D341Med (cell line): ENCODE results near the gene CAP1.
"Not testable (repeated sequence)": the region's sequence is repeated elsewhere in the genome, so short reads cannot be mapped to it uniquely, and the experiment has no call there.

ENCODE experiments used
- DNase-seq: peaks from one replicate; pipeline ENCODE4 v3.0.0; 2012; ENCODE audit warnings: low spot score

Gene CAP1

GRCh38 chr1:40030528-40031135 is 9.9 kb upstream of the CAP1 start:
- DNase-seq = no peak

GRCh38 chr1:40032240-40032891 is 8.2 kb upstream of the CAP1 start:
- peak; percentile 57 for DNase-seq

GRCh38 chr1:40034869-40035268 is 5.7 kb upstream of the CAP1 start:
- no peak for DNase-seq

DNA sequence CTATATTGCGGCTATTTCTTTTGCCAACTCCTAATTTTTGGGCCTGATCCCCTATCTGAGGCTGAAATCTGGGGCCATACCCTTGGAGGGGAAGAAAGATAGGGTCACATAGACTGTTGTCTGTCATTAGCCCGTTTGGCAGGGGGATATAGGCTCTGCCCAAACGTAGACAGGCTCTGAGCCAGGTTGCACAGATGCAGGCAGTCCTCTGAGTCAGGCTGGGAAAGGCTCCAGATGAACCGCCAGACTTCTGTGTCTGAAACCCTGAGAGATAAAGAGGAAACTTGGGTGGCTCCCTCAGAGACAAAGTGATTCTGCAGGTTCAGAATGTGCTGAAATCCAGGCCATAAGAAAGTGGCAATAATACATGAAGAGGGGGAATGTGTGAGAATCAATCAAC is 4.0 kb upstream of the CAP1 start:
- peak; percentile 31 for DNase-seq

DNA sequence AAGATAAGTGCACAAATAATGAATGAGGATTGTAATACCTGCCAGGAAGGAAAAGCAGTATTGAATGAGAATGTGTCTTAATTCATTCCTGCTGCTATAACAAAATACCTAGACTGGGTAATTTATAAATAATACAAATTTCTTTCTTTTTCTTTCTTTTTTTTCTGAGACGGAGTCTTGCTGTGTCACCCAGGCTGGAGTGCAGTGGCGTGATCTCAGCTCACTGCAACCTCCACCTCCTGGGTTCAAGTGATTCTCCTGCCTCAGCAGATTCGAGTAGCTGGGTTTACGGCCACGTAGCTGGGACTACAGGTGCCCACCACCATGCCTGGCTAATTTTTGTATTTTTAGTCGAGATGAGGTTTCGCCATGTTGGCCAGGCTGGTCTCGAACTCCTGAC is 3.3 kb upstream of the CAP1 start:
- not testable (repeated sequence) for DNase-seq

DNA sequence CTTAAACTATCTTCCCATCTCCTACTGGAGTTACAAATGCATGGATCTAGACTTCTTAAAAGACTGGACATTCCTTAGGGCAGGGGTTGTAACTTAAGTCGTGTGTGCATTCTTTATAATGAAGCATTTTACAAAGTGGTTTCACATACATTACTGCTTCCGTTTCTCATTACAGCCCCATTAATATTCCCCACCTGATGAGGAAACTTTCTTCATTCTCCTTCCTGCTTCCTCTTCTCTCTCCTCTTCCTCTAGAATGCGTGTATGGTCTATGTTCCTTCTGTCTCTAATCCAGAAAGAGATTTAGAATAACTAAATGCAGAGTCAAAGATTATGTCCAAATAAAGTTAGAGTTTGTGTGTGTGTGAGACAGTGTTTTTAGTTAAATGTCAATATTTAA is 1.8 kb upstream of the CAP1 start:
- no peak for DNase-seq

DNA sequence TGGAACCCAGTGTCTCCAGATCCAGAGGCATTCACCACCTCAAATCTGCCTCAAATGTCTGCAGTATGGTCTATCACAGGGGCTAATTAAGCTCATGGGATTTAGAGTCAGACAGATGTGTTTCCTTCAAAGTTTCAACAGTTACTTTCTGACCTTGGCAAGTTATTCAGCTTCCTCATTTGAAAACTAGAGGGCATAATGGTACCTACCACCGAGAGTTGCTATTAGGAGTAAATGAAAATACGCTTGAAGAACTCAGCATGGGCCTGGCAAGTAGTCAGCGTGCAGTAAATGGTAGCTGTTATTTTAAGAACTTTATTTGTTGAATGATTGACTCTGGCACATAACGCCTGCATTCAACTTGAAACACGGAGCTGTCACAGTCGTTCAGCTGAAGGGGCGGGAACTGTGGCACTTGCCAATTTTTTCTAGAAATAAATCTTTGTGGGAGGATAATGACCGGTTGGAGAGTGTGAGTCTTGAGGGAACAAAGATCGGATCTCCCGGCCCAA is 1.2 kb upstream of the CAP1 start:
- DNase-seq = no peak

GRCh38 chr1:40039757-40040510 is 595 bp upstream of the CAP1 start:
- peak; percentile 71 for DNase-seq

DNA sequence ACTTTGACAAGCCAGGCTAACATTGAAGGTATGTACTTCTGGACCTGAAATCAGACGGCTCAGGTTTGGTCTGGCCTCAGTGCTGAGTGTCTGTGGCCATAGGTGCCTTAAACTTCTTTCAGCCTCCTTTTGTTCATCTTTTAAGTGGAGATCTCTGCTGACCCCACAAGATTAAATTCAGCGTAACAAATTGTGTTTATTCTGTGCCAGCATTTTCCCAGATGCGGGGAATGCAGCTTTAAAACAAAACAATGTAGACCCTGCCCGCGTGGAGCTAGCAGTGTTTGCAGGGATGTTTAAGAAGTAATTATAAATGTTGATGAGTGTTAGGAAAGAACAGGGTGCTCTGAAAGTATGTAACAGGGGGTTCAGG is 923 bp downstream of the CAP1 start:
- DNase-seq = no peak

GRCh38 chr1:40042341-40042740 is 1.8 kb downstream of the CAP1 start:
- no peak for DNase-seq

DNA sequence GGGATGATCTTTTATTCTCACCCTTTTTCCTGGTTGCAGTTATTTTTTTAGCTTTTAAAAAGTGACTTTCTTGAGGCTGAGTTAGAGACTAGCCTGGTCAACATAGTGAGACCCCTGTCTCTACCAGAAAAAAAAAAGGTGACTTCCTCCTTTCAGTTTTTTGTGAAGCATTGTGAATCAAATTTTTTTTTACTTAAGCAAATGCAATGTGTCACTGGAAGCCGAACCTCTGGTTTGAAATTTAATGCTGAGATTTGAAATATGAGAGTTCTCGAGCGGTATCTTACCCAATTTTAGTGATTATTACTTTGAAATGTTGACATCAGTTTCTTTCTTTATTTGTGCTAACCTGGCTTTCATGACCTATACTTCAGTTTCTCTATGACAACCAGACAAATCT is 3.6 kb downstream of the CAP1 start:
- no peak for DNase-seq

- DNase-seq = no peak
Observed at GRCh38 chr1:40045182-40045581, 4.7 kb downstream of the CAP1 start.

DNA sequence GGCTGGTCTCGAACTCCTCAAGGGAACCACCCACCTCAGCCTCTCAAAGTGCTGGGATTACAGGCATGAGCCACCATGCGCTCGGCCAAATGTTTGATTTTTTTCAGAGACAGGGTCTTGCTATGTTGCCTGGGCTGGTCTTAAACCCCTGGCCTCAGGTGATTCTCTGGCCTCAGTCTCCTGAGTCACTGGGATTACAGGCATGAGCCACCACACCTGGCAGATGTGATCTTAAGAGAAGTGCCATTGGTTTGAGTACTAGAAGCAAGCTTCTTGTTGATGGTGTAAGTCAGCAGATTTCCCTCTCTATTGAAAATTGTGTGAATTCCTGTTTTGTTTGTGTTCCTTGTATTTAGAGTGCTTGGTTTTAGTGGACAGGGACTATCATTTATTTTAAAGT is 5.2 kb downstream of the CAP1 start:
- no peak for DNase-seq

GRCh38 chr1:40047276-40047675 is 6.7 kb downstream of the CAP1 start:
- DNase-seq = no peak

GRCh38 chr1:40047769-40048168 is 7.2 kb downstream of the CAP1 start:
- no peak for DNase-seq

- DNase-seq = no peak
Observed at GRCh38 chr1:40049725-40050124, 9.2 kb downstream of the CAP1 start.

- no peak for DNase-seq
Observed at GRCh38 chr1:40050863-40051262, 10.3 kb downstream of the CAP1 start.

GRCh38 chr1:40053138-40053887 is 12.8 kb downstream of the CAP1 start:
- no peak for DNase-seq

- DNase-seq = no peak
Observed at GRCh38 chr1:40056519-40057309, 16.2 kb downstream of the CAP1 start.

DNA sequence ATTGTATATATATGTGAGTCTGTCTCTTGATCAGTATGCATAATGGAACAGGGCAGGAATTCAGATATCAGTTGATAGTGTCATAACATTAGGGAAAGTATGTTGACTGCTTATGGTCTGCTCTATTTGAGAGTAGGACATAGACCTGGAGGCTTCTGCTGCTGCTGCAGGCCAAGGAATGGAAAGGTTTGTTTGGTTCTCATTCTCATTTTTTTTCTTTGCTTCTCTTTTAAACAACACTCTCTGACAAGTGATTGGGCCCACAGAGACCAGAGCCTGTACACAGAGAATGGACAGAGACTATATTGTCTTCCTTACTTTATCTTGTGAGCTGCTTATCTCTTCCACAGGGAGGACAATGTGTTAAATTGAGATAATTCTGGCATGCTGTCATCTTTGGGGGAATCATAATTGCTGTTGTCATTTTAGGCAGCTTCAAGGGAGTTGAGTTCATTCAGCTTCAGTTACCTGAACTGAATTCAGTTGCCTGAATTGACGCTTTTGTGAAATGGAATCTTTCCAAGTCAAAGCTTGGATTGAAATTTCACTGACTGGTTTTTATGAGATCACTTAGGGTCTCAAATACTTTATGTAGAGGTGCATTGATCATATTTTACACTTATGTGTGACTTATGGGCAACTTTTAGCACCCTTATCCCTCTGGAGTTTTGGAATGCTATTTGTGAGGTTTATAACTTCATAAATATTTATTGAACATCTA is 16.9 kb downstream of the CAP1 start:
- no peak for DNase-seq

DNA sequence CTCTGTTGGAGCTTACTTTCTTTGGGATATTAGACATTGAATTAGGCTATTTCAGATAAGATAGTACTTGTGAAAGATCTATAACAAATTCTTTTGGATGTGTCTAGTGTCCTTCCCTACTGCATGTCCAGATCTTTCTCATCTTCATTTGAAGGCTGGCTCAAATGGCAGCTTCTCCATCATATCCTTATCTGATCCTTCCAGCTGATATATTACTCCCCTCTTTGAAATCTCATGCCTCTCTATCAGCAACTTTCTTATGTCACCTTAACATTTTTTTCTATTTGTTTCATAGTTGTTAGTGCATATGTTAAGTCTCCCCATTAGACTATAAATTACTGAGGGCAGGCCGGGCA is 17.5 kb downstream of the CAP1 start:
- DNase-seq = no peak
